ENCODE data around the gene CGREF1. TPM values are rescaled to one million over a fixed set of nuclear protein-coding genes. Genes with fewer than 3 reads are reported as not detected.
A peak's percentile ranks its signal among the peaks of the same experiment; 100 is the strongest.

Gene CGREF1
- total RNA-seq, 4 donors from 2014 or later = 0.50 to 1.4 (median 0.92) TPM; not detected in 1

DNA sequence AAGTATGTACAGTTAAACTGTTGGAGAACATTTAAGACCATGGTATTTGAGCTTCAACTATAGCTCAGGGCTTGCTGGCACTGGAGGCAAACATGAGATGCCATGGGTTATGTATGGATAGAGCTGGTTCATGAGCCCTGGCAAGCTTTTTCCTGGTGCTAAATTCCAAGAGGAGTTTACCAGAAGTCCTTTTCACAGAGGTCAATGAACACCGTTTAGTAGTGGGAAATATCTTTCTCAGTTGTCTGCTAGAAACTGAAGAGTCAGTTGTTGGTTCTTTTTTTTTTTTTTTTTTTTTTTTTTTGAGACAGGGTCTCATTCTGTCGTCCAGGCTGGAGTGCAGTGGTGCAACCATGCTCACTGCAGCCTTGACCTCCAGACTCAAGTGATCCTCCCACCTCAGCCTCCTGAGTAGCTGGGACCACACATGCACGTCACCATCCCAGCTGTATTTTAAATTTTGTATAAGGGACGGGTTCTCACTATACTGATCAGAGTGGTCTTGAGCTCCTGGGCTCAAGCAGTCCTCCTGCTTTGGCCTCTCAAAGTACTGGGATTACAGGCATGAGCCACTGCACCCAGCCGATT lies 31.0 kb downstream of the CGREF1 start:
- no peak for DNase-seq (ENCODE audit: extremely low spot score)
- Histone ChIP-seq H3K4me1 (peaks cover 16 to 53% (median 44%) of the 10 kb centered on the region in 4 donors), H3K4me3 (no peak overlapping the region), H3K36me3 (peaks cover 0 to 20% (median 6%) of the 10 kb centered on the region in 4 donors), H3K9me3 (no peaks in the 10 kb centered on the region), H3K27ac (replicated peaks in 1 of 4) (no peak overlapping the region), H3K27me3 (no peaks in the 10 kb centered on the region)
- intact Hi-C loops (cut with DNase I) = loop anchor here (5.0 kb wide), 2 partner anchors 56 to 126 kb away; partner anchors contain the start of gene TMEM214
- 85% methylated on average over 5 of the region's 5 CpGs for WGBS
- TF ChIP-seq POLR2A (IDR thresholded peaks at IDR 0.05; ENCODE audit: low read depth) (no peak), POLR2AphosphoS5 (IDR thresholded peaks at IDR 0.05) (no peak)
- TF ChIP-seq, protein P1, sequence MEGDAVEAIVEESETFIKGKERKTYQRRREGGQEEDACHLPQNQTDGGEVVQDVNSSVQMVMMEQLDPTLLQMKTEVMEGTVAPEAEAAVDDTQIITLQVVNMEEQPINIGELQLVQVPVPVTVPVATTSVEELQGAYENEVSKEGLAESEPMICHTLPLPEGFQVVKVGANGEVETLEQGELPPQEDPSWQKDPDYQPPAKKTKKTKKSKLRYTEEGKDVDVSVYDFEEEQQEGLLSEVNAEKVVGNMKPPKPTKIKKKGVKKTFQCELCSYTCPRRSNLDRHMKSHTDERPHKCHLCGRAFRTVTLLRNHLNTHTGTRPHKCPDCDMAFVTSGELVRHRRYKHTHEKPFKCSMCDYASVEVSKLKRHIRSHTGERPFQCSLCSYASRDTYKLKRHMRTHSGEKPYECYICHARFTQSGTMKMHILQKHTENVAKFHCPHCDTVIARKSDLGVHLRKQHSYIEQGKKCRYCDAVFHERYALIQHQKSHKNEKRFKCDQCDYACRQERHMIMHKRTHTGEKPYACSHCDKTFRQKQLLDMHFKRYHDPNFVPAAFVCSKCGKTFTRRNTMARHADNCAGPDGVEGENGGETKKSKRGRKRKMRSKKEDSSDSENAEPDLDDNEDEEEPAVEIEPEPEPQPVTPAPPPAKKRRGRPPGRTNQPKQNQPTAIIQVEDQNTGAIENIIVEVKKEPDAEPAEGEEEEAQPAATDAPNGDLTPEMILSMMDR (IDR thresholded peaks at IDR 0.05) = no peak

DNA sequence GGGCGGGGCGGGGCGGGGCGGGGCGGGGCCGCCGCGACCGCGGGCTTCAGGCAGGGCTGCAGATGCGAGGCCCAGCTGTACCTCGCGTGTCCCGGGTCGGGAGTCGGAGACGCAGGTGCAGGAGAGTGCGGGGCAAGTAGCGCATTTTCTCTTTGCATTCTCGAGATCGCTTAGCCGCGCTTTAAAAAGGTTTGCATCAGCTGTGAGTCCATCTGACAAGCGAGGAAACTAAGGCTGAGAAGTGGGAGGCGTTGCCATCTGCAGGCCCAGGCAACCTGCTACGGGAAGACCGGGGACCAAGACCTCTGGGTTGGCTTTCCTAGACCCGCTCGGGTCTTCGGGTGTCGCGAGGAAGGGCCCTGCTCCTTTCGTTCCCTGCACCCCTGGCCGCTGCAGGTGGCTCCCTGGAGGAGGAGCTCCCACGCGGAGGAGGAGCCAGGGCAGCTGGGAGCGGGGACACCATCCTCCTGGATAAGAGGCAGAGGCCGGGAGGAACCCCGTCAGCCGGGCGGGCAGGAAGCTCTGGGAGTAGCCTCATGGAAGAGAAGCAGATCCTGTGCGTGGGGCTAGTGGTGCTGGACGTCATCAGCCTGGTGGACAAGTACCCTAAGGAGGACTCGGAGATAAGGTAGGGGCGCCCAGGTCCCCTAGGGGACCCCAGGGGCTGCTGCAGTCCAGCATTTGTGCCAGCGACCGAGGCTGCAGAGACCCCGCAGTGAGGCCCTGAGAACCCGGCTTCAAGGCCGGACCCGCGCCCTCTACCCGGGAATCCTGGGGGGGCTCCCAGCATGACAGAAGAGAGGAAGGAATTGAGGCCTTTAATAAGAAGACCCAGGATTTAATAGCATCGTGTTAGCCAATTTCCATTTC lies 32.0 kb downstream of the CGREF1 start, which contains the start of gene KHK:
KHK (plus strand) TSS at position 49 of the 870 bp plus-strand sequence; CDS start at position 537, 488 bp downstream.
- DNase-seq (ENCODE audit: extremely low spot score) = no peak
- TF ChIP-seq POLR2AphosphoS5 (IDR thresholded peaks at IDR 0.05) (no peak), POLR2A (IDR thresholded peaks at IDR 0.05; ENCODE audit: low read depth) (no peak), EP300 (IDR thresholded peaks at IDR 0.05) (no peak)
- H3K4me3 ChIP-seq = peak within 1 kb of the TSS; percentile 68 to 81 (median 72)
- intact Hi-C loops (cut with DNase I) = loop anchor here (1.0 to 5.0 kb wide), 3 partner anchors 37 to 125 kb away; partner anchors contain the start of gene TMEM214
- H3K9me3 ChIP-seq = no peaks in the 10 kb centered on the region
- peaks cover 21 to 63% (median 54%) of the 10 kb centered on the region in 4 donors for H3K4me1 ChIP-seq
- WGBS = 33% methylated on average over 16 of the region's 54 CpGs
- peak within 1 kb of the TSS; percentile 92 to 95 (median 93) for H3K27ac ChIP-seq (replicated peaks in 1 of 4)
- peaks cover 3 to 21% (median 13%) of the 10 kb centered on the region in 4 donors for H3K36me3 ChIP-seq
- H3K27me3 ChIP-seq = no peaks in the 10 kb centered on the region

DNA sequence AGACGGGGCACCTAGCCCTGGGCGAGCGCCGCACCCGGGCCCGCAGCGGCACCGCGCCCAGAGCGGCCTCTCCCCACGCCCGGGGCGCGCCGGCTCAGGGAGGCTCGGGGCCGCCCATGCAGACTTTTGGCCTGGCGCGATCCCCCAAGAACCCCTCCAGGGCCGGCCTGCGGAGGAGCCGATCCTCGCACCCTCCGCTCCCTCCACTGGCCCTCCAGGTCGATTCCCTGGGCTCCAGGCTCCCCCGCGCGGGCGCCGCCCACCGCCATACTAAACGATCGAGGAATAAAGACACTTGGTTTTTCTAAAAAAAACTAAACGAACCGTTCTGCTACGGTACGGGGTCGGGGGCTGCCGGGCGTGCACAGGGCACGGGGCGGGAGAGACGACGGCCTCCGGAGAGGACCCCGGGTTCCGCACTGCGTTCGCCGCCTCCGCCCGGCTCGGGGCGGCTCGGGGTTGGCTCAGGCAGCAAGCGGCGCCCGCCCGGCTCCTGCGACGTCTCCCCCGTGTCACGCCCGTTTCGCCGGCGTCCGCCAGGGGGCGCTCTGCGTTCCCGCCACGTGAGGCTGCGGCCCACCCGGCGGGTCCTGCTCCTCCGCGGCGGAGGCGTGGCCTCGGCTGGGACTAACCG lies 32.7 kb downstream of the CGREF1 start:
- no peaks in the 10 kb centered on the region for H3K9me3 ChIP-seq
- peak overlapping the region; percentile 68 to 81 (median 72) for H3K4me3 ChIP-seq
- intact Hi-C loops (cut with DNase I) = loop anchor here (1.0 to 5.0 kb wide), 3 partner anchors 36 to 124 kb away; partner anchors contain the start of gene TMEM214
- peak overlapping the region; percentile 92 to 95 (median 93) for H3K27ac ChIP-seq (replicated peaks in 1 of 4)
- H3K4me1 ChIP-seq = peaks cover 28 to 70% (median 62%) of the 10 kb centered on the region in 4 donors
- H3K27me3 ChIP-seq = no peaks in the 10 kb centered on the region
- peak; percentile 98 for DNase-seq (ENCODE audit: extremely low spot score)
- 0% methylated on average over 3 of the region's 81 CpGs for WGBS
- H3K36me3 ChIP-seq = peaks cover 4 to 27% (median 14%) of the 10 kb centered on the region in 4 donors
- peak; percentile 73 for TF ChIP-seq POLR2A (IDR thresholded peaks at IDR 0.05; ENCODE audit: low read depth)
- TF ChIP-seq, protein P1 (IDR thresholded peaks at IDR 0.05) = peak; percentile 91 to 96 (median 96)
- no peak for TF ChIP-seq EP300 (IDR thresholded peaks at IDR 0.05)
- peak; percentile 90 for TF ChIP-seq POLR2AphosphoS5 (IDR thresholded peaks at IDR 0.05)

DNA sequence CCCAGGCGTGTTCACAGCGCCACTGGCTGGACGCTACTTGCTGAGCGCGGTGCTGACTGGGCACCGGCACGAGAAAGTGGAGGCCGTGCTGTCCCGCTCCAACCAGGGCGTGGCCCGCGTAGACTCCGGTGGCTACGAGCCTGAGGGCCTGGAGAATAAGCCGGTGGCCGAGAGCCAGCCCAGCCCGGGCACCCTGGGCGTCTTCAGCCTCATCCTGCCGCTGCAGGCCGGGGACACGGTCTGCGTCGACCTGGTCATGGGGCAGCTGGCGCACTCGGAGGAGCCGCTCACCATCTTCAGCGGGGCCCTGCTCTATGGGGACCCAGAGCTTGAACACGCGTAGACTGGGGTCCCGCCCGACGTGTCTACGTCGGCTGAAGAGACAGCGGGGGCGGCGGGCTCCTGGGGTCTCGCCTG lies 33.2 kb downstream of the CGREF1 start:
- Histone ChIP-seq H3K27ac (replicated peaks in 1 of 4) (peak overlapping the region; percentile 92 to 95 (median 93)), H3K36me3 (peaks cover 4 to 27% (median 14%) of the 10 kb centered on the region in 4 donors), H3K9me3 (no peaks in the 10 kb centered on the region), H3K4me3 (peak overlapping the region; percentile 68 to 81 (median 72)), H3K4me1 (peaks cover 34 to 75% (median 67%) of the 10 kb centered on the region in 4 donors), H3K27me3 (no peaks in the 10 kb centered on the region)
- no peak for DNase-seq (ENCODE audit: extremely low spot score)
- intact Hi-C loops (cut with DNase I) = loop anchor here (1.0 to 5.0 kb wide), 3 partner anchors 35 to 123 kb away; partner anchors contain the start of gene TMEM214
- TF ChIP-seq, protein P1 (IDR thresholded peaks at IDR 0.05) = peak; percentile 62 to 74 (median 63)
- no peak for TF ChIP-seq EP300 (IDR thresholded peaks at IDR 0.05)
- no peak for TF ChIP-seq POLR2A (IDR thresholded peaks at IDR 0.05; ENCODE audit: low read depth)
- peak; percentile 74 to 82 for TF ChIP-seq POLR2AphosphoS5 (IDR thresholded peaks at IDR 0.05)
- 2% methylated on average over 26 of the region's 38 CpGs for WGBS
